Epithelial cell of alveolus of lung (primary cell): Measurements from ENCODE around the gene NRBF2. TPM values are rescaled to one million over a fixed set of nuclear protein-coding genes. Genes with fewer than 3 reads are reported as not detected.

Experiments
- total RNA-seq: library from RNA; depleted of rRNA; stranded (reverse); fragments of >200 nt; gene quantifications from 2 replicates; pipeline ENCODE4 v1.2.1, GENCODE V29; 2015

NRBF2 gene
- 20.7 and 30.7 TPM in 2 replicates for total RNA-seq

GRCh38 chr10:63133056-63133820, at the start of gene NRBF2:
NRBF2 (plus strand) TSS chr10:63133328; CDS start chr10:63133471, 143 bp downstream.

